B cell (primary cell): ENCODE measurements around the gene PCDH8. TPM values are rescaled to one million over a fixed set of nuclear protein-coding genes. Genes with fewer than 3 reads are reported as not detected.

Experiments
- ATAC-seq: fragments of 200-7000 bp; cut with Tn5 transposase; one replicate; pipeline ENCODE4 v1.10.0; 2021; ENCODE audit warnings: low read depth, mild to moderate bottlenecking, moderate number of reproducible peaks, moderate library complexity
- CTCF ChIA-PET: fragments of 350-600 bp; sonication (Branson Sonifier 250); formaldehyde crosslinking; loops from one replicate; lab custom pipeline; 2021; ENCODE audit warnings: antibody characterized with exemption, inconsistent platforms; lab: Charles Lee
- POLR2A ChIA-PET: fragments of 350-600 bp; sonication (Branson Sonifier 250); formaldehyde crosslinking; loops from one replicate; lab custom pipeline; 2021; ENCODE audit warnings: antibody characterized with exemption; lab: Charles Lee
- DNase-seq: peaks from one replicate; pipeline ENCODE4 v3.0.0; 2013
- H2AFZ ChIP-seq: 2 replicates; pipeline ENCODE4 v1.6.1; 2012; ENCODE audit warnings: mild to moderate bottlenecking, low read depth, low read length; ENCODE audit not compliant: insufficient read depth, poor library complexity, severe bottlenecking
- H3K27ac ChIP-seq, 2 donors: 1 replicate in 1 of 2; 2 replicates in 1 of 2; pipeline ENCODE4 v1.5.1; 2012 to 2013; ENCODE audit warnings: low read length in 2 of 2, mild to moderate bottlenecking in 2 of 2, moderate library complexity in 1 of 2
- H3K27me3 ChIP-seq, 4 experiments: fragments of 200-600 bp in 1 of 4; sonication (generic) in 1 of 4; replicated peaks in 1 of 4; 1 replicate in 2 of 4; 2 replicates in 2 of 4; pipeline versions ENCODE4 v1.6.1 to v1.7.0; 2013 to 2016; ENCODE audit warnings: low read length in 3 of 4, mild to moderate bottlenecking in 2 of 4, mixed read lengths in 1 of 4, moderate library complexity in 1 of 4; ENCODE audit not compliant: insufficient read depth in 4 of 4, control insufficient read depth in 3 of 4; ENCODE audit errors: control extremely low read depth in 1 of 4
- H3K36me3 ChIP-seq, 2 experiments: replicated peaks in 1 of 2; 1 replicate in 1 of 2; 2 replicates in 1 of 2; pipeline versions ENCODE4 v1.6.1 to v1.7.1; 2013; ENCODE audit warnings: low read length in 1 of 2; ENCODE audit not compliant: insufficient read depth in 2 of 2, control insufficient read depth in 1 of 2; ENCODE audit errors: control extremely low read depth in 1 of 2, extremely low read depth in 1 of 2
- H3K4me1 ChIP-seq, 2 donors: fragments of 200-600 bp in 1 of 2; sonication (generic) in 1 of 2; 1 replicate in 1 of 2; 2 replicates in 1 of 2; pipeline versions ENCODE4 v1.5.1 to v1.6.1; 2013 to 2017; ENCODE audit warnings: low read length in 2 of 2; ENCODE audit not compliant: control insufficient read depth in 2 of 2, insufficient read depth in 2 of 2
- H3K4me2 ChIP-seq: replicated peaks from 2 replicates; pipeline ENCODE3; 2012; ENCODE audit warnings: mild to moderate bottlenecking, low read depth, low read length; ENCODE audit not compliant: poor library complexity, severe bottlenecking
- H3K4me3 ChIP-seq, 5 experiments: fragments of 200-600 bp in 1 of 5; sonication (generic) in 1 of 5; 1 replicate in 3 of 5; 2 replicates in 2 of 5; pipeline versions ENCODE4 v1.5.1 to v1.7.0; 2011 to 2016; ENCODE audit warnings: low read length in 4 of 5, mild to moderate bottlenecking in 4 of 5, low read depth in 2 of 5, control low read depth in 1 of 5, moderate library complexity in 1 of 5; ENCODE audit not compliant: insufficient read depth in 1 of 5; ENCODE audit errors: control extremely low read depth in 1 of 5, extremely low read depth in 1 of 5
- H3K79me2 ChIP-seq: fragments of 200-600 bp; sonication (generic); one replicate; pipeline ENCODE4 v1.6.0; 2016; ENCODE audit warnings: low read length; ENCODE audit not compliant: control insufficient read depth, insufficient read depth
- H3K9ac ChIP-seq: fragments of 200-600 bp; sonication (generic); 2 replicates; pipeline ENCODE4 v1.6.1; 2017; ENCODE audit warnings: mild to moderate bottlenecking, low read length, moderate library complexity
- H3K9me3 ChIP-seq, 3 donors: one replicate each; pipeline versions ENCODE4 v1.6.1 to v1.7.1; 2013; ENCODE audit warnings: low read length in 2 of 3; ENCODE audit not compliant: control insufficient read depth in 2 of 3, insufficient read depth in 1 of 3; ENCODE audit errors: control extremely low read depth in 1 of 3
- H4K20me1 ChIP-seq: 2 replicates; pipeline ENCODE4 v1.6.0; 2012; ENCODE audit warnings: mild to moderate bottlenecking, low read length; ENCODE audit not compliant: insufficient read depth, control insufficient read depth, poor library complexity, severe bottlenecking
- H3K27ac Mint-ChIP-seq: one replicate; pipeline ENCODE4 v1.8.0; 2021; ENCODE audit warnings: mixed read lengths
- H3K27me3 Mint-ChIP-seq: one replicate; pipeline ENCODE4 v1.8.0; 2021; ENCODE audit warnings: mixed read lengths
- H3K4me1 Mint-ChIP-seq: one replicate; pipeline ENCODE4 v1.8.0; 2021; ENCODE audit warnings: mixed read lengths
- H3K4me3 Mint-ChIP-seq: one replicate; pipeline ENCODE4 v1.8.0; 2021; ENCODE audit warnings: mixed read lengths
- H3K9me3 Mint-ChIP-seq: one replicate; pipeline ENCODE4 v1.8.0; 2022; ENCODE audit warnings: mixed read lengths; ENCODE audit not compliant: insufficient read depth
- EZH2 ChIP-seq: IDR thresholded peaks from 2 replicates; pipeline ENCODE4 v1.6.1; 2012; ENCODE audit warnings: borderline replicate concordance, low read depth, mild to moderate bottlenecking, moderate library complexity, low read length; ENCODE audit not compliant: insufficient read depth, poor library complexity, severe bottlenecking
- WGBS: methylation state at CpG from one replicate; pipeline ENCODE4 v1.1.5; 2013; ENCODE audit warnings: missing lambda C conversion rate; ENCODE audit not compliant: insufficient coverage; 5-methylcytosine and 5-hydroxymethylcytosine counted together
- intact Hi-C: fragments of 100-400 bp; cut with micrococcal nuclease; formaldehyde crosslinking; loops from one replicate; pipeline ENCODE4 v1.10.0; 2022
- polyA plus RNA-seq: library from polyadenylated mRNA; depleted of rRNA; stranded (reverse); fragments of >200 nt; gene quantifications from 2 replicates; pipeline ENCODE4 v1.2.3, GENCODE V29; 2012
- total RNA-seq, 2 donors: library from RNA; stranded (reverse); fragments of 120-200 nt in 1 of 2; gene quantifications; 1 replicate in 1 of 2; 2 replicates in 1 of 2; pipeline versions ENCODE4 v1.2.3 to v1.2.4, GENCODE V29; 2013 to 2022
- TF ChIP-seq, protein P1 (sequence below): fragments of 200-600 bp; IDR thresholded peaks from one replicate; pipeline ENCODE4 v1.8.0; 2022; ENCODE audit warnings: antibody characterized with exemption, mild to moderate bottlenecking

Gene PCDH8
- total and polyA plus RNA-seq, 2 donors (not counting 1 experiment from before 2014, with no cell fraction given), result not detected

DNA sequence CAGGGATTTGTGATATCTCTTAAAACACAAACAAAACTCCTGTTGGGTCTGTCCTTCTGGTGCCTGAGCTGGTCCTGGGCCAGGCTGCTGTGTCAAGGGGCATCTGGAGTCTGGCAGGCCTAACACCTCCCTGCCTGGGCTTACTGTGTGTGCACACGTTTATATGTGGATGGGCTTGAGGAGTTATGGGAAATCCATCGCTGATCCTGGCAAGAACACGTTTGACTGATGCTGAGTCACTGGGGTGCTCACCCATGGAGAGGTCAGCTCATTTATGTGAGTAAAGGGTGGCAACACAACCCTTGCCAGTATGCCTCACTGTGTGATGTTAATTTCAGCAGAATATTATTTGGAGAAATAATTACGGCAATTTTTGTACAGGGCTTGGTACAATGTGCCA, 44.5 kb upstream of the PCDH8 start:
- DNase-seq, result no peak
- no peak for ATAC-seq
- TF ChIP-seq, protein P1, sequence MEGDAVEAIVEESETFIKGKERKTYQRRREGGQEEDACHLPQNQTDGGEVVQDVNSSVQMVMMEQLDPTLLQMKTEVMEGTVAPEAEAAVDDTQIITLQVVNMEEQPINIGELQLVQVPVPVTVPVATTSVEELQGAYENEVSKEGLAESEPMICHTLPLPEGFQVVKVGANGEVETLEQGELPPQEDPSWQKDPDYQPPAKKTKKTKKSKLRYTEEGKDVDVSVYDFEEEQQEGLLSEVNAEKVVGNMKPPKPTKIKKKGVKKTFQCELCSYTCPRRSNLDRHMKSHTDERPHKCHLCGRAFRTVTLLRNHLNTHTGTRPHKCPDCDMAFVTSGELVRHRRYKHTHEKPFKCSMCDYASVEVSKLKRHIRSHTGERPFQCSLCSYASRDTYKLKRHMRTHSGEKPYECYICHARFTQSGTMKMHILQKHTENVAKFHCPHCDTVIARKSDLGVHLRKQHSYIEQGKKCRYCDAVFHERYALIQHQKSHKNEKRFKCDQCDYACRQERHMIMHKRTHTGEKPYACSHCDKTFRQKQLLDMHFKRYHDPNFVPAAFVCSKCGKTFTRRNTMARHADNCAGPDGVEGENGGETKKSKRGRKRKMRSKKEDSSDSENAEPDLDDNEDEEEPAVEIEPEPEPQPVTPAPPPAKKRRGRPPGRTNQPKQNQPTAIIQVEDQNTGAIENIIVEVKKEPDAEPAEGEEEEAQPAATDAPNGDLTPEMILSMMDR, result no peak
- TF ChIP-seq EZH2, result no peak
- H3K4me3 Mint-ChIP-seq, result no peak overlapping the region
- H3K9me3 Mint-ChIP-seq, result no peaks in the 10 kb centered on the region
- no peak overlapping the region for H3K4me3 ChIP-seq
- no peaks in the 10 kb centered on the region for H3K4me1 ChIP-seq
- H3K4me2 ChIP-seq, result no peak overlapping the region
- ChIA-PET CTCF (interaction anchor here (1.3 kb wide), 1 partner anchor 75 kb away, joined by 4 read pairs; no protein-coding TSS in a partner anchor), POLR2A (no interaction called here)
- WGBS, result 79% methylated on average over 3 of the region's 4 CpGs
- no peaks in the 10 kb centered on the region for H3K79me2 ChIP-seq
- H3K27ac ChIP-seq, result no peak overlapping the region
- no peak overlapping the region for H2AFZ ChIP-seq
- intact Hi-C loops, result no loop called here
- H3K4me1 Mint-ChIP-seq, result no peaks in the 10 kb centered on the region
- peaks cover 0 to 2% (median 2%) of the 10 kb centered on the region in 3 donors for H3K9me3 ChIP-seq
- H3K27ac Mint-ChIP-seq, result no peak overlapping the region
- no peaks in the 10 kb centered on the region for H3K27me3 ChIP-seq
- H3K9ac ChIP-seq, result no peak overlapping the region
- peaks cover 19% of the 10 kb centered on the region for H3K27me3 Mint-ChIP-seq
- H4K20me1 ChIP-seq, result no peaks in the 10 kb centered on the region
- no peaks in the 10 kb centered on the region for H3K36me3 ChIP-seq

DNA sequence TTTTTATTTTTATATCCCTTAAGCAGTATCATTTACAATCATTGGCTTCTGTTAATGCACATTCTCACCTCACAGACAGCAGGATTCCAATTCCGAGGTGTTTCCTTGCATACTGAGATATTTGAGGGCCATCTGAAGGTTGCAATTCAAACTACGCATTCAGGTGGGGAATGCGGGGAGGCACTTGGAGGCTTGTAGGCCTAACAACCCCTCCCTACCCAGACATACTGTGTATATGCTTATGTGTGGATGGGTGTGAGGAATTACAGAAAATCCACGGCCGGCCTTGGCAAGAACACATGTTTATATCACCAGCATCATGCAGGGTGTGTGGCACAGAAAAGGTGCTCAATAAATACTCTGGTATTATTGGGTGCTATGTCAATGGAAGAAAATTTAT, 43.3 kb upstream of the PCDH8 start:
- DNase-seq (no peak), ATAC-seq (no peak)
- Histone ChIP-seq H3K36me3 (no peaks in the 10 kb centered on the region), H3K9ac (no peak overlapping the region), H4K20me1 (no peaks in the 10 kb centered on the region), H3K27ac (no peak overlapping the region), H3K4me2 (no peak overlapping the region), H3K4me3 (no peak overlapping the region), H3K27me3 (no peaks in the 10 kb centered on the region), H3K79me2 (no peaks in the 10 kb centered on the region), H2AFZ (no peak overlapping the region), H3K9me3 (peaks cover 0 to 2% (median 2%) of the 10 kb centered on the region in 3 donors), H3K4me1 (no peaks in the 10 kb centered on the region)
- H3K4me1 Mint-ChIP-seq, result no peaks in the 10 kb centered on the region
- TF ChIP-seq, protein P1, result no peak
- no peak for TF ChIP-seq EZH2
- no peak overlapping the region for H3K27ac Mint-ChIP-seq
- intact Hi-C loops, result no loop called here
- ChIA-PET POLR2A (no interaction called here), CTCF (interaction anchor here (1.3 kb wide), 1 partner anchor 76 kb away, joined by 4 read pairs; no protein-coding TSS in a partner anchor)
- no peaks in the 10 kb centered on the region for H3K9me3 Mint-ChIP-seq
- no CpG with 5 or more reads among the region's 5 CpGs for WGBS
- H3K4me3 Mint-ChIP-seq, result no peak overlapping the region
- peaks cover 19% of the 10 kb centered on the region for H3K27me3 Mint-ChIP-seq
